Ishikawa (cell line): Measurements from ENCODE around the gene FAM32A.

Experiments
- EGR1 ChIP-seq: IDR thresholded peaks from 2 replicates; pipeline ENCODE4 v1.6.1; 2012
- EP300 ChIP-seq: IDR thresholded peaks from 2 replicates; pipeline ENCODE4 v1.6.1; 2012; ENCODE audit warnings: borderline replicate concordance
- MAX ChIP-seq: IDR thresholded peaks from 2 replicates; pipeline ENCODE4 v1.6.1; 2012
- REST ChIP-seq: IDR thresholded peaks from 2 replicates; pipeline ENCODE4 v1.6.1; 2012; ENCODE audit warnings: low read depth, mild to moderate bottlenecking
- TCF12 ChIP-seq: IDR thresholded peaks from 2 replicates; pipeline ENCODE4 v1.6.1; 2012; ENCODE audit warnings: low read depth
- USF1 ChIP-seq: IDR thresholded peaks from 2 replicates; pipeline ENCODE4 v1.6.1; 2012
- YY1 ChIP-seq: IDR thresholded peaks from 2 replicates; pipeline ENCODE4 v1.6.1; 2012; ENCODE audit warnings: low read depth

- TF ChIP-seq EP300 = no peak
- no peak for TF ChIP-seq MAX
- no peak for TF ChIP-seq REST
- no peak for TF ChIP-seq TCF12
- TF ChIP-seq EGR1 = no peak
- no peak for TF ChIP-seq USF1
- no peak for TF ChIP-seq YY1
Observed at GRCh38 chr19:16164222-16164890, 20.9 kb upstream of the FAM32A start.
